ENCODE data around the gene EFCAB11. TPM values are rescaled to one million over a fixed set of nuclear protein-coding genes. Genes with fewer than 3 reads are reported as not detected.
A peak's percentile ranks its signal among the peaks of the same experiment; 100 is the strongest.

Gene EFCAB11, protein sequence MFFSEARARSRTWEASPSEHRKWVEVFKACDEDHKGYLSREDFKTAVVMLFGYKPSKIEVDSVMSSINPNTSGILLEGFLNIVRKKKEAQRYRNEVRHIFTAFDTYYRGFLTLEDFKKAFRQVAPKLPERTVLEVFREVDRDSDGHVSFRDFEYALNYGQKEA
- total RNA-seq, result 10 to 100 TPM in 1 of 2 experiments, 1 to 10 TPM in 1; 9.8 to 12.1 TPM
- 2.0 TPM for polyA plus RNA-seq

DNA sequence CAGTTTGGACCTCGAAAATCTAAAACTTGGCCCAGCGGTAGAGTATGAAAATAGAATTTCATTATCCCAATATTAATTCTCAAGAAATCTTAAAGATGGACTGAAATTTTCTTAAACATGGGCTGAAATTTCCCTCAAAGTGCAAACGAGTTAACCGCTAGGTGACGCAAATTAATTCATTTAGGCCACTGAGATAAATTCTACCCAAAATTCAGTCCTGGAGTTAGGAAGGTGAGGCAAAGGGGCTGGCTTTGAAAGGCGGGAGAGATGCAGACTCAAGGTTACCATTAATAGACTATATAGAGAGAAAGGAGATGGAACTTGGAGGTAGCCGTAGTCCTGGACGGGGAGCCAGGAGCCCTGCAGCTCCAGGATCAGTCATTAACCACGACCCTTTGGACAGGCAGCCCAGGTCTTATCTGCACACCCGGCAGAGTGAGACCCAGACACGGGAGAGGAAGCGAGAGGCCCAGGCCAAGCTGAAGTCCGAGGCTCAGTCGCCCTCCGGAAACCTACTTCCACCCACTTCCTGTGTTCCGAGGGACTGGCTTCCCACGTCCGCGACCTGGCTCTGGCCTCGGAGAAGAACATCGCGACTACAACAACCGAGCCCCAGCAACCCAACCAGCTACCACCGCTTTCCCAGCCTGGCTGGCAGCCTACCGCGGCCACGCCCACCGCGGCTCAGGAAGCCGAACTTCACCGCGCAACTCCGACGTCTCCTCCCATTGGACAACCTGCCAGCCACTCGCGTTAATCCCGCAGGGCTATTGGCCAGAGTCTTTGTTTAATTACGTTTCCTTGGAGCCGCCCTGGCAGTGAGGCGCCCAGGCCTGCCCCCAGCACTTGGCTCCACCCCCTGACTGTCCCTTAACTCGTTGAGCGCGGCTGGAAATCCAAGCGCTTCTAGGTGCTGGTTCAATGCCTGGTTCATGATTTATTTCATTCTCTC, at the start of gene EFCAB11:
Gene EFCAB11 (minus strand): TSS at position 661 of the 952 bp plus-strand sequence. CDS start 70 bp downstream, at position 591.
- CTCF ChIA-PET, result interaction anchor here (0.6 to 0.9 kb wide), 2 partner anchors 15 to 789 kb away, joined by 3 read pairs; no protein-coding TSS in a partner anchor
- peak within 1 kb of the TSS; percentile 88 to 99 (median 96) for H3K27ac Mint-ChIP-seq
- POLR2A ChIA-PET, result interaction anchor here (1.5 to 1.6 kb wide), 2 partner anchors 302 to 428 kb away, joined by 4 to 7 read pairs; partner anchors contain the start of gene PSMC1

DNA sequence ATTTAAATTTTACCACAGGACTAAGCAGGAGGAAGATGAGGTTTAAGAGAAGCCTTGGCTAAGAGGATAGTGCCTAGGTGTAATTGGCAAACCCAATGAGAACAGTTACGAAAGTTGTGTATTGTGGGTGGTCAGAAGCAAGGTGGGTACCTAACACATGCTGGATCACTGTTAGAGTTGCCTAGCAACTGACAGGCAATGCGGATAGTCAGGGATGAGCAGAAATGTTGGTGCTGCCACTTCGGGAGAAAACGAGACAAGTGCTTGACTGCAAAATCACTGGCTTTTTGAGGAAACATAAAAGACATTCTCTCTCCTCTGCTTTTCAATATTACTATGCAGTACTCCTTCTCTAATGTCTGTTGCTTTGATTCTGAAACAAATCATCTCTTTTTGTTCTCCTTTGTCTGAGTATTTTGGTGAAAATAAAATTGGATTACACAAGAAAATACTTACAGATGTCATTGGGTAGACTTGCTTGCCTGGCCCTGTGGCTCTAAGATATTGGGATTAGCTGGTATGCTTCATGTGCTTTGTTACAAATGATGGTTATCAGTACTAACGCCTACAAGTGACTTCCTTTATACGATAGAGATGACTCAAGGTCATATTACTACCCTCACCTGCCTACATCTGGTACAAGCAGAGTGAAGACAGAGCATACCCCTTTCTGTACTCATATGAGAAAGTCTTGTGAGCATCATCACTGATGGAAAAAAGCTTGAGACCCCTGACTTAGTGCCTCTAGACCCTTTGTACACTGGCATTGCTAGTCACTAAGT, 49.2 kb upstream of the EFCAB11 start:
- ChIA-PET POLR2A (no interaction called here), CTCF (no interaction called here)
- peaks cover 8% of the 10 kb centered on the region for H3K36me3 ChIP-seq (ENCODE audit: insufficient read depth, low read length)
- peak overlapping the region in 3 of 8 donors; percentile 17 to 38 (median 35) for H3K27ac Mint-ChIP-seq
- no peaks in the 10 kb centered on the region for H3K27me3 ChIP-seq (ENCODE audit: insufficient read depth, low read length, poor library complexity, severe bottlenecking)
- H3K9me3 ChIP-seq (ENCODE audit: low read length), result no peaks in the 10 kb centered on the region
- no peak overlapping the region for H3K27ac ChIP-seq (ENCODE audit: low read depth, low read length)
- H3K4me1 ChIP-seq (ENCODE audit: insufficient read depth, low read length), result no peaks in the 10 kb centered on the region
- H3K36me3 Mint-ChIP-seq, result peaks cover 4 to 74% (median 28%) of the 10 kb centered on the region in 3 donors
- H3K4me3 Mint-ChIP-seq, result no peak overlapping the region
- no peak overlapping the region for H3K4me3 ChIP-seq (ENCODE audit: low read length)
- no peak for DNase-seq
- H3K27me3 Mint-ChIP-seq, result no peaks in the 10 kb centered on the region
- H3K4me1 Mint-ChIP-seq, result peaks cover 4 to 15% (median 7%) of the 10 kb centered on the region in 3 donors
- no peaks in the 10 kb centered on the region for H3K9me3 Mint-ChIP-seq

More for the DNA sequence above, at the start of gene EFCAB11:
- Mint-ChIP-seq H3K4me1 (peaks cover 42 to 52% (median 44%) of the 10 kb centered on the region in 3 donors), H3K9me3 (no peaks in the 10 kb centered on the region), H3K27me3 (no peaks in the 10 kb centered on the region), H3K36me3 (peaks cover 0 to 31% (median 3%) of the 10 kb centered on the region in 3 donors), H3K4me3 (peak within 1 kb of the TSS; percentile 87 to 97 (median 94))
- Histone ChIP-seq H3K27ac (ENCODE audit: low read depth, low read length) (peak within 1 kb of the TSS; percentile 98), H3K4me1 (ENCODE audit: insufficient read depth, low read length) (peaks cover 37% of the 10 kb centered on the region), H3K4me3 (ENCODE audit: low read length) (peak within 1 kb of the TSS; percentile 92), H3K9me3 (ENCODE audit: low read length) (no peaks in the 10 kb centered on the region), H3K36me3 (ENCODE audit: insufficient read depth, low read length) (no peaks in the 10 kb centered on the region), H3K27me3 (ENCODE audit: insufficient read depth, low read length, poor library complexity, severe bottlenecking) (no peaks in the 10 kb centered on the region)
- DNase-seq, result peak; percentile 90 to 97 (median 96)

DNA sequence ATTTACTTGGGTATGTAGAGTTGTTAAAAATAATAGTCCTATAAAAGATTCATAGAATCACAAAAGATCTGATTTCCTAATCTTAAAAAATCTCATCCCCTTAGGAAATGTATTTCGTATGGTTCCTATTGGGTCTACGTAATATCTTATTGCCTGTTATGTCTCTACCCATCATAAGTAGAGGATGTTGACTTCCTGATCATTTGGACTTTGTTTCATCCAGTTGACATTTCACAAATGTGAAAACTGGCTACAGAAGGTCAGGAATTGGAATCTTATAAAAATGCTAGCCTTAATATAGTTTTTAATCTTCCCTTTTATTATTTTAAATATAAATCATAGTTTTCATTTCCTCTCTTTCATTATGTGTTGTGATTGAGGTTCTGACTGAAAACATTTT, 46.4 kb upstream of the EFCAB11 start:
- POLR2A ChIA-PET, result no interaction called here
- no peak overlapping the region for H3K27ac ChIP-seq (ENCODE audit: low read depth, low read length)
- H3K27me3 ChIP-seq (ENCODE audit: insufficient read depth, low read length, poor library complexity, severe bottlenecking), result no peaks in the 10 kb centered on the region
- DNase-seq, result no peak
- Mint-ChIP-seq H3K36me3 (peaks cover 7 to 81% (median 34%) of the 10 kb centered on the region in 3 donors), H3K9me3 (no peaks in the 10 kb centered on the region), H3K27ac (no peak overlapping the region), H3K27me3 (no peaks in the 10 kb centered on the region), H3K4me3 (no peak overlapping the region), H3K4me1 (peaks cover 2 to 15% (median 7%) of the 10 kb centered on the region in 3 donors)
- peaks cover 8% of the 10 kb centered on the region for H3K36me3 ChIP-seq (ENCODE audit: insufficient read depth, low read length)
- no peaks in the 10 kb centered on the region for H3K4me1 ChIP-seq (ENCODE audit: insufficient read depth, low read length)
- H3K4me3 ChIP-seq (ENCODE audit: low read length), result no peak overlapping the region
- CTCF ChIA-PET, result no interaction called here
- no peaks in the 10 kb centered on the region for H3K9me3 ChIP-seq (ENCODE audit: low read length)

DNA sequence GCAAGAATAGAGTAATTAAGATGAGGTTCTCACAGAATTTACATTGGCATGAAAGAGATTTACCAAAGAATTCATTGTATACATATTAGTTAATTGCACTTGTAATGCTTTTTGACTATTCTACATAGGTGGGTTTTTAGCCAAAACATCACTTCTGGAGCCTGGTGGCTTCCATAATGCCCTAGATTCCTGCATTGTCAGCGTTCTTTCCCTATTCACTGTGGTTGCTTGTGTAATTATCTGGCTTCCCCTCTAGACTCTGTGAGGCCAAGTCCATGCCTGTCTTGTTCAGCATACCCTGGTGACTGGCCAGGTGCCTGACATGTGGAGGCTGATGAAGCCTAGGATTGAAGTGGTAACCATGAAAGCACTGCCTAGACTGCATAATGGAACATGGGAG, 42.4 kb upstream of the EFCAB11 start:
- CTCF ChIA-PET, result no interaction called here
- H3K36me3 ChIP-seq (ENCODE audit: insufficient read depth, low read length), result peaks cover 18% of the 10 kb centered on the region

DNA sequence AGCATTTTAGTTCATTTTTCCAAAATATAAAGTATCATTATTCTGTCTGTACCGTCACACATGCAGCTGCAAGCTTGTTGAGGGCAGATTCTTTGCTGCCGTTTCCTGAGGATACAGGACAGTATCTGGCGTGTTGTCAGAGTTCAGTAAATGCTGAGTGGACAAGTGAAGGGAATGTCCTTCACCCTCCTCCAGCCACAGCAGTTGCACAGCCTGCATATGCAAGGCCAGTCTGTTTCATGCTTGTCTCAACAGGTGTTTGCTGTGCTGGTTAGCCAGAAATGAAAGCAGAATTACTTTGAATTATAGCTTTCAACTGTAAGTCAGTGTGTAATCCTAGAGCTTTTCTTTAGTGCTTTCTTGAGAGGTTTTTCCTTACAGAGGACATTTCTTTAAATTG, 37.7 kb upstream of the EFCAB11 start:
- ChIA-PET POLR2A (no interaction called here), CTCF (interaction anchor here (2.0 kb wide), 1 partner anchor 19 kb away, joined by 5 read pairs; no protein-coding TSS in a partner anchor)
- no peaks in the 10 kb centered on the region for H3K9me3 Mint-ChIP-seq
- Histone ChIP-seq H3K4me1 (ENCODE audit: insufficient read depth, low read length) (no peaks in the 10 kb centered on the region), H3K4me3 (ENCODE audit: low read length) (no peak overlapping the region), H3K9me3 (ENCODE audit: low read length) (no peaks in the 10 kb centered on the region), H3K36me3 (ENCODE audit: insufficient read depth, low read length) (peaks cover 29% of the 10 kb centered on the region), H3K27ac (ENCODE audit: low read depth, low read length) (no peak overlapping the region), H3K27me3 (ENCODE audit: insufficient read depth, low read length, poor library complexity, severe bottlenecking) (no peaks in the 10 kb centered on the region)
- H3K4me3 Mint-ChIP-seq, result no peak overlapping the region
- no peaks in the 10 kb centered on the region for H3K4me1 Mint-ChIP-seq
- H3K27ac Mint-ChIP-seq, result no peak overlapping the region
- DNase-seq, result no peak
- no peaks in the 10 kb centered on the region for H3K27me3 Mint-ChIP-seq
- H3K36me3 Mint-ChIP-seq, result peaks cover 18 to 91% (median 36%) of the 10 kb centered on the region in 3 donors

More for the DNA sequence above, 42.4 kb upstream of the EFCAB11 start:
- no peaks in the 10 kb centered on the region for H3K9me3 ChIP-seq (ENCODE audit: low read length)
- Mint-ChIP-seq H3K27me3 (no peaks in the 10 kb centered on the region), H3K36me3 (peaks cover 13 to 87% (median 41%) of the 10 kb centered on the region in 3 donors), H3K9me3 (no peaks in the 10 kb centered on the region), H3K4me1 (no peaks in the 10 kb centered on the region), H3K27ac (peak overlapping the region in 1 of 8 donors; percentile 42), H3K4me3 (no peak overlapping the region)
- H3K4me3 ChIP-seq (ENCODE audit: low read length), result no peak overlapping the region
- H3K4me1 ChIP-seq (ENCODE audit: insufficient read depth, low read length), result no peaks in the 10 kb centered on the region
- POLR2A ChIA-PET, result no interaction called here
- no peak overlapping the region for H3K27ac ChIP-seq (ENCODE audit: low read depth, low read length)
- H3K27me3 ChIP-seq (ENCODE audit: insufficient read depth, low read length, poor library complexity, severe bottlenecking), result no peaks in the 10 kb centered on the region
- DNase-seq, result no peak

DNA sequence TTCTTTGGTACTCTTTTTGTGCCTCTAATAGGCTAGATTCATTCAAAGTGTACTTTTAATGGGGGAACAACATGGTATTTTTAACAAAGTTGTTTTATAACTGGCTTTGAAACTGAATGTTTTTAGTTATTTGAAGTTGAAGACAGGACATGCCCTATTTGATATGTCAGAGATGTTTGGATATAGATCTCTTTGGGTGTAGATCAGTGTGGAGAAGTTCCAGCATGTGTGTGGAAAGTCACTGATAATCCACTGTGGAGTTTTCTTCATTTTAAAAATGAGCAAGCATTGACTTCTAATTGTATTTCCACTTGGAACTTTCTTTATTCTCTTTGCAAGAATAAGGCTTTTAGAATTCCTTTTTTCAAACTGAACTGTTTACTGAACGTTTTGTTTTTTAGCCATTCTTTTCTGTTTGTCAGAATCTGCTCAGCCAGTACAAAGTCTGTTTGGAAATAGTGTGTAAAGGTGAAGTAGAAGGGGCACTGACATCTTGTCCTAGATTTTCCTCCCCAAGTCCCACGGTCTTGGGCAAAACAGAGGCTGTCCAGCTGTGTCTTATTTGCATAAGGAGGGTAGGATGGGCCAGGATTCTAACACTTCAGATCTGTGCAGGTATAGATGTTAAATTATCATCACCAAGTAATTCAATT, 36.2 kb upstream of the EFCAB11 start:
- DNase-seq, result no peak
- Mint-ChIP-seq H3K9me3 (no peaks in the 10 kb centered on the region), H3K27me3 (no peaks in the 10 kb centered on the region), H3K4me3 (no peak overlapping the region), H3K4me1 (no peaks in the 10 kb centered on the region), H3K36me3 (peaks cover 13 to 90% (median 28%) of the 10 kb centered on the region in 3 donors), H3K27ac (peak overlapping the region in 1 of 8 donors; percentile 9)
- ChIA-PET CTCF (no interaction called here), POLR2A (no interaction called here)
- peaks cover 36% of the 10 kb centered on the region for H3K36me3 ChIP-seq (ENCODE audit: insufficient read depth, low read length)
- no peak overlapping the region for H3K27ac ChIP-seq (ENCODE audit: low read depth, low read length)
- no peaks in the 10 kb centered on the region for H3K9me3 ChIP-seq (ENCODE audit: low read length)
- H3K4me3 ChIP-seq (ENCODE audit: low read length), result no peak overlapping the region
- H3K27me3 ChIP-seq (ENCODE audit: insufficient read depth, low read length, poor library complexity, severe bottlenecking), result no peaks in the 10 kb centered on the region
- H3K4me1 ChIP-seq (ENCODE audit: insufficient read depth, low read length), result no peaks in the 10 kb centered on the region

DNA sequence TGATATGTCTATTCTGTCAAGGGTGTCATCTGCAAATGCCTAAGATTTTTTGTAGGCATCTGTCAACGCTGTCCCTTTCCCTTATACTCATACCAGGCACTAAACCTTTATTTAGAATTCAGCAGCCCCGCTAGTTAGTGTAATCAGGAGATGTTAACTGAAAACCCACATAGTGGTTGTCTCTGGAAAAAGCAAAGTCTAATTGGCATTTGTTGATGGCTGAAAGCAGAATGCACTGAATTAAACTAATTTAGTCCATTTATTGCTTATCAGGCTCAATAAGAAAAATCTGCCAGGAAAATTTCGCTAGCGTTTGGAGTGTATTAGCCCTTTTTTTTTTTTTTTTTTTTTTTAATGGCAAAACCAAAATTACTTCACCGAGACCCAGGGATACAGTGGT, 35.7 kb upstream of the EFCAB11 start:
- Mint-ChIP-seq H3K36me3 (peaks cover 13 to 89% (median 31%) of the 10 kb centered on the region in 3 donors), H3K9me3 (no peaks in the 10 kb centered on the region), H3K4me1 (no peaks in the 10 kb centered on the region), H3K4me3 (no peak overlapping the region), H3K27ac (no peak overlapping the region), H3K27me3 (no peaks in the 10 kb centered on the region)
- no peak for DNase-seq
- H3K4me3 ChIP-seq (ENCODE audit: low read length), result no peak overlapping the region
- no peak overlapping the region for H3K27ac ChIP-seq (ENCODE audit: low read depth, low read length)
- H3K9me3 ChIP-seq (ENCODE audit: low read length), result no peaks in the 10 kb centered on the region
- peaks cover 36% of the 10 kb centered on the region for H3K36me3 ChIP-seq (ENCODE audit: insufficient read depth, low read length)
- ChIA-PET CTCF (no interaction called here), POLR2A (no interaction called here)
- no peaks in the 10 kb centered on the region for H3K4me1 ChIP-seq (ENCODE audit: insufficient read depth, low read length)
- no peaks in the 10 kb centered on the region for H3K27me3 ChIP-seq (ENCODE audit: insufficient read depth, low read length, poor library complexity, severe bottlenecking)
